AG09309 (cell line): ENCODE measurements around the gene CFAP52.
"Not testable (repeated sequence)": the region's sequence is repeated elsewhere in the genome, so short reads cannot be mapped to it uniquely, and the experiment has no call there.

ENCODE experiments used
- DNase-seq: peaks from one replicate; pipeline ENCODE4 v3.0.0-alpha.2; 2010; ENCODE audit warnings: low read depth
- H3K4me3 ChIP-seq: 2 replicates; pipeline ENCODE4 v1.5.1; 2011; ENCODE audit warnings: mild to moderate bottlenecking, low read depth, low read length, moderate library complexity; ENCODE audit not compliant: control insufficient read depth
- CTCF ChIP-seq: IDR thresholded peaks from 2 replicates; pipeline ENCODE4 v1.5.1; 2011; ENCODE audit warnings: mild to moderate bottlenecking, low read depth, low read length, inconsistent platforms; ENCODE audit not compliant: insufficient read depth, control insufficient read depth; ENCODE audit errors: missing control alignments

The CFAP52 gene

GRCh38 chr17:9594065-9594464 is 17.6 kb downstream of the CFAP52 start:
- TF ChIP-seq CTCF = no peak
- DNase-seq = no peak
- no peak overlapping the region for H3K4me3 ChIP-seq

DNA sequence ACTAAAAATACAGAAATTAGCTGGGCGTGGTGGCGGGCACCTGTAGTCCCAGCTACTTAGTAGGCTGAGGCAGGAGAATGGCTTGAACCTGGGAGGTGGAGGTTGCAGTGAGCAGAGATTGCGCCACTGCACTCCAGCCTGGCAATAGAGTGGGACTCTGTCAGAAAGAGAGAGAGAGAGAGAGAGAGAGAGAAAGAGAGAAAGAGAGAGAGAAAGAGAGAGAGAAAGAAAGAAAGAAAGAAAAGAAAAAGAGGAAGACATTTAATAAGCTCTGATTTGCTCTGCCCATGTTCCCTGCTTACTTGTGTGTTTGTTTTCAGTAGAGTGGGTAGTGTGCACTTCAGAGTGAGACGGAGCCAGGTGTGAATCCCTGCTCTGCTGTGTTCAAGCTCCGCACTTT is 21.2 kb downstream of the CFAP52 start:
- DNase-seq = not testable (repeated sequence)

GRCh38 chr17:9598661-9599060 is 22.2 kb downstream of the CFAP52 start:
- no peak overlapping the region for H3K4me3 ChIP-seq
- no peak for TF ChIP-seq CTCF
- no peak for DNase-seq

More for the DNA sequence above, 21.2 kb downstream of the CFAP52 start:
- not testable (repeated sequence) for H3K4me3 ChIP-seq

DNA sequence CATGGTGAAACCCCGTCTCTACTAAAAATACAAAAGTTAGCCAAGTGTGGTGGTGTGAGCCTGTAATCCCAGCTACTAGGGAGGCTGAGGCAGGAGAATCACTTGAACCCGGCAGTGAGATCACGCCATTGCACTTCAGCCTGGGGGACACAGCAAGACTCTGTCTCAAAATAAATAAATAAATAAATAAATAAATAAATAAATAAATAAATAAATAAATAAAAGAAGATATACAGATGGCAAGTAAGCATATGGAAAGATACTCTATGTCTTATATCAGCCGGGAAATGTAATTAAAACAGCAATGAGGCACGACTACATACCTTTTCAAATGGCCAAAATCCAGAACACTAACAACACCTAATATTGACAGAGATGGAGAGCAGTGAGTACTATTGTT is 28.1 kb downstream of the CFAP52 start:
- H3K4me3 ChIP-seq, DNase-seq: not testable (repeated sequence)

DNA sequence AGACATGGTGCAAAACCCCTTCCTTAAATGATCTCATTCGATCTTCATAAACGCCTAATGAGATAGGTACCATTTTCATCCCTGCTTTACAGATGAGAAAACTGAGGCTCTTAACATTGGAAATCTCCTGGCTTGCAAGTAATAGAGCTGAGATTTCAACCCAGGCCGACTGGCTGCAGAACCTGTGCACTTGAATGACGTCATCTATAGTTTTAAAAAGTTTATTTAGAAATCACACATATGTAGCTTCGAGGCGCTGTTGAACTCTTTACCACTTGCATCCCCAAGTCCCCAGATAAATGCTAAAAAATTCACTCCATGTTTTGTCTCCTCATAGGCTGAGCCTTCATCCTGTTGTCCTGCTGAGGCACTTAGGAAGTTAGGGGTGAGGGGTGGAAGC is 30.0 kb downstream of the CFAP52 start:
- H3K4me3 ChIP-seq = no peak overlapping the region
- no peak for TF ChIP-seq CTCF
- DNase-seq = no peak

DNA sequence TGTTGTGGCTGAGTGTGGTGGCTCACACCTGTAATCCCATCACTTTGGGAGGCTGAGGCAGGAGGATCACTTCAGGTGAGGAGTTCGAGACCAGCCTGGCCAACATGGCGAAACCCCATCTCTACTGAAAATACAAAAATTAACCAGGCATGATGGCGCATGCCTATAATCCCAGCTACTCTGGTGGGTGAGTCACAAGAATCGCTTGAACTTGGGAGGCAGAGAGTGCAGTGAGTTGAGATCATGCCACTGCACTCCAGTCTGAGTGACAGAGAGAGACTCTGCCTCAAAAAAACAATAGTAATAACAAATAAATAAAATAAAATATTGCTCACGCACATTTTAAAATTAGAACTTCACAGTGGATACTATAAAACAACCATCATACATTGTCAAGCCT is 30.6 kb downstream of the CFAP52 start:
- DNase-seq = not testable (repeated sequence)

GRCh38 chr17:9611557-9611956 is 35.1 kb downstream of the CFAP52 start:
- H3K4me3 ChIP-seq = no peak overlapping the region
- no peak for TF ChIP-seq CTCF
- no peak for DNase-seq

More for the DNA sequence above, 30.6 kb downstream of the CFAP52 start:
- H3K4me3 ChIP-seq = not testable (repeated sequence)

- DNase-seq = no peak
These were observed 35.6 kb downstream of the CFAP52 start for GRCh38 chr17:9612006-9612405.

More at GRCh38 chr17:9612006-9612405, 35.6 kb downstream of the CFAP52 start:
- TF ChIP-seq CTCF = no peak
- H3K4me3 ChIP-seq = no peak overlapping the region
